Neural cell (in vitro differentiated cells): Measurements from ENCODE around the gene SUMO3. TPM values are rescaled to one million over a fixed set of nuclear protein-coding genes. Genes with fewer than 3 reads are reported as not detected.

Experiments
- H2AFZ ChIP-seq: fragments of 200-600, 300-800 bp; sonication (generic), shearing (Covaris generic); 2 replicates; pipeline ENCODE4 v1.6.0; 2014; ENCODE audit warnings: low read depth, mild to moderate bottlenecking, antibody characterized with exemption, low read length, moderate library complexity
- H3F3A ChIP-seq: fragments of 200-600 bp; shearing (Covaris generic); 2 replicates; pipeline ENCODE4 v1.6.1; 2016; ENCODE audit warnings: mild to moderate bottlenecking, moderate library complexity, mixed read lengths, antibody characterized with exemption, low read length; ENCODE audit not compliant: insufficient read depth, poor library complexity, severe bottlenecking
- H3K27ac ChIP-seq: fragments of 200-600, 300-800 bp; sonication (generic), shearing (Covaris generic); 2 replicates; pipeline ENCODE4 v1.5.1; 2014; ENCODE audit warnings: mild to moderate bottlenecking, low read length, moderate library complexity
- H3K27me3 ChIP-seq: fragments of 300-800, 200-600 bp; sonication (generic), shearing (Covaris generic); 2 replicates; pipeline ENCODE4 v1.6.0; 2014; ENCODE audit warnings: mild to moderate bottlenecking, low read depth, low read length, moderate library complexity; ENCODE audit not compliant: insufficient read depth
- H3K36me3 ChIP-seq: fragments of 300-800, 200-600 bp; sonication (generic), shearing (Covaris generic); 2 replicates; pipeline ENCODE4 v1.5.1; 2014; ENCODE audit warnings: mild to moderate bottlenecking, antibody characterized with exemption, low read length, moderate library complexity; ENCODE audit not compliant: insufficient read depth
- H3K4me2 ChIP-seq: fragments of 300-800, 200-600 bp; sonication (generic), shearing (Covaris generic); 2 replicates; pipeline ENCODE4 v1.6.0; 2014; ENCODE audit warnings: mild to moderate bottlenecking, low read length
- H3K4me3 ChIP-seq: fragments of 300-800, 200-600 bp; sonication (generic), shearing (Covaris generic); 2 replicates; pipeline ENCODE4 v1.5.1; 2014; ENCODE audit warnings: mild to moderate bottlenecking, low read length, moderate library complexity
- H3K79me2 ChIP-seq: fragments of 200-600 bp; shearing (Covaris generic); replicated peaks from 2 replicates; pipeline ENCODE4 v1.6.0; 2014; ENCODE audit warnings: mild to moderate bottlenecking, low read length, moderate library complexity; ENCODE audit not compliant: insufficient read depth
- H3K9ac ChIP-seq: fragments of 300-800, 200-600 bp; sonication (generic), shearing (Covaris generic); 2 replicates; pipeline ENCODE4 v1.6.1; 2016; ENCODE audit warnings: mild to moderate bottlenecking, low read length, mixed read lengths
- H3K9me2 ChIP-seq: fragments of 200-600 bp; shearing (Covaris generic); 2 replicates; pipeline ENCODE4 v1.6.1; 2016; ENCODE audit warnings: mild to moderate bottlenecking, low read length, mixed read lengths; ENCODE audit not compliant: insufficient read depth
- H3K9me3 ChIP-seq: fragments of 200-600, 300-800 bp; sonication (generic), shearing (Covaris generic); 2 replicates; pipeline ENCODE4 v1.6.1; 2016; ENCODE audit warnings: mild to moderate bottlenecking, mixed run types, low read length, moderate library complexity, mixed read lengths
- H4K20me1 ChIP-seq: fragments of 200-600 bp; shearing (Covaris generic); 2 replicates; pipeline ENCODE4 v1.6.1; 2016; ENCODE audit warnings: mild to moderate bottlenecking, mixed run types; ENCODE audit not compliant: insufficient read depth
- CTCF ChIP-seq: fragments of 450-650 bp; IDR thresholded peaks from 2 replicates; pipeline ENCODE4 v1.5.1; 2014; ENCODE audit warnings: antibody characterized with exemption, mild to moderate bottlenecking, moderate library complexity; ENCODE audit not compliant: poor library complexity, severe bottlenecking
- EP300 ChIP-seq: fragments of 450-650 bp; conservative IDR thresholded peaks from 2 replicates; pipeline ENCODE4 v1.6.1; 2014; ENCODE audit warnings: antibody characterized with exemption, mild to moderate bottlenecking, moderate library complexity; ENCODE audit not compliant: poor library complexity, severe bottlenecking
- EZH2 ChIP-seq: fragments of 200-600, 300-800 bp; shearing (Covaris generic), sonication (generic); IDR thresholded peaks from 2 replicates; pipeline ENCODE4 v1.6.1; 2014; ENCODE audit warnings: antibody characterized with exemption, low read length, borderline replicate concordance, mild to moderate bottlenecking; ENCODE audit not compliant: insufficient read depth, poor library complexity, severe bottlenecking
- MXI1 ChIP-seq: fragments of 450-650 bp; conservative IDR thresholded peaks from 2 replicates; pipeline ENCODE4 v1.6.1; 2014; ENCODE audit warnings: antibody characterized with exemption, mild to moderate bottlenecking; ENCODE audit not compliant: poor library complexity, severe bottlenecking
- POLR2AphosphoS5 ChIP-seq: IDR thresholded peaks from 2 replicates; pipeline ENCODE4 v1.6.1; 2012
- RAD21 ChIP-seq: fragments of 450-650 bp; conservative IDR thresholded peaks from 2 replicates; pipeline ENCODE4 v1.6.1; 2014; ENCODE audit warnings: antibody characterized with exemption, mild to moderate bottlenecking, moderate library complexity
- REST ChIP-seq: IDR thresholded peaks from 2 replicates; pipeline ENCODE4 v1.6.1; 2012; ENCODE audit warnings: borderline replicate concordance
- SMC3 ChIP-seq: fragments of 450-650 bp; conservative IDR thresholded peaks from 2 replicates; pipeline ENCODE4 v1.6.1; 2014; ENCODE audit warnings: antibody characterized with exemption, mild to moderate bottlenecking, moderate library complexity; ENCODE audit not compliant: poor library complexity
- TAF1 ChIP-seq: IDR thresholded peaks from 2 replicates; pipeline ENCODE4 v1.6.1; 2012; ENCODE audit warnings: low read depth
- polyA plus RNA-seq: library from polyadenylated mRNA; depleted of rRNA; stranded (reverse); fragments of >200 nt; gene quantifications from 2 replicates; pipeline ENCODE4 v1.2.3, GENCODE V29; 2014

SUMO3 gene
- polyA plus RNA-seq, 1 donor from 2014 or later = 113 TPM

- Histone ChIP-seq H3K27me3 (no peaks in the 10 kb centered on the region), H4K20me1 (no peaks in the 10 kb centered on the region), H3K36me3 (no peaks in the 10 kb centered on the region), H3K4me2 (no peak overlapping the region), H3K9me2 (no peaks in the 10 kb centered on the region), H3K79me2 (no peaks in the 10 kb centered on the region), H3K4me3 (no peak overlapping the region), H2AFZ (no peak overlapping the region), H3F3A (no peaks in the 10 kb centered on the region), H3K9me3 (no peaks in the 10 kb centered on the region), H3K27ac (no peak overlapping the region), H3K9ac (no peak overlapping the region)
- TF ChIP-seq EZH2 = no peak
- TF ChIP-seq SMC3 = no peak
- no peak for TF ChIP-seq RAD21
- TF ChIP-seq TAF1 = no peak
- TF ChIP-seq MXI1 = no peak
- TF ChIP-seq EP300 = no peak
- no peak for TF ChIP-seq REST
- no peak for TF ChIP-seq POLR2AphosphoS5
These were observed 37.7 kb downstream of the SUMO3 start for GRCh38 chr21:44780137-44780502.

- H3K9ac ChIP-seq = no peak overlapping the region
- H4K20me1 ChIP-seq = no peaks in the 10 kb centered on the region
- no peak overlapping the region for H3K4me3 ChIP-seq
- H3F3A ChIP-seq = no peaks in the 10 kb centered on the region
- H3K27ac ChIP-seq = no peak overlapping the region
- H3K9me3 ChIP-seq = no peaks in the 10 kb centered on the region
- no peak overlapping the region for H2AFZ ChIP-seq
- H3K27me3 ChIP-seq = no peaks in the 10 kb centered on the region
- no peaks in the 10 kb centered on the region for H3K36me3 ChIP-seq
- H3K79me2 ChIP-seq = no peaks in the 10 kb centered on the region
- TF ChIP-seq POLR2AphosphoS5 = no peak
- TF ChIP-seq EZH2 = no peak
- no peak for TF ChIP-seq EP300
- TF ChIP-seq MXI1 = no peak
- no peak for TF ChIP-seq RAD21
- no peak for TF ChIP-seq CTCF
- no peak for TF ChIP-seq SMC3
- TF ChIP-seq TAF1 = no peak
- no peak for TF ChIP-seq REST
- no peaks in the 10 kb centered on the region for H3K9me2 ChIP-seq
- H3K4me2 ChIP-seq = no peak overlapping the region
These were observed 38.3 kb downstream of the SUMO3 start for GRCh38 chr21:44779417-44780136.
